Body of pancreas (tissue), 4 donors: ENCODE results near the gene RAX2. TPM values are rescaled to one million over a fixed set of nuclear protein-coding genes. Genes with fewer than 3 reads are reported as not detected.

Source experiments
- ATAC-seq: fragments of 150-250 bp; one replicate; pipeline ENCODE4 v1.9.1; 2016
- DNase-seq, 4 donors: peaks; one replicate each; pipeline ENCODE4 v3.0.0-alpha.2; 2019
- H3K27ac ChIP-seq, 4 donors: fragments of 200-600 bp; sonication (generic); 1 replicate in 3 of 4; 2 replicates in 1 of 4; pipeline versions ENCODE4 v1.5.1 to v1.6.1; 2016 to 2019; ENCODE audit warnings: mild to moderate bottlenecking in 1 of 4, mixed read lengths in 1 of 4, moderate library complexity in 1 of 4
- H3K27me3 ChIP-seq, 2 donors: fragments of 200-600 bp; sonication (generic); one replicate each; pipeline ENCODE4 v1.6.0; 2016; ENCODE audit warnings: mild to moderate bottlenecking in 1 of 2
- H3K36me3 ChIP-seq, 2 donors: fragments of 200-600 bp; sonication (generic); replicated peaks in 1 of 2; 2 replicates each; pipeline ENCODE4 v1.5.1; 2016; ENCODE audit warnings: low read depth in 2 of 2; ENCODE audit not compliant: insufficient read depth in 1 of 2
- H3K4me1 ChIP-seq: fragments of 200-600 bp; sonication (generic); one replicate; pipeline ENCODE4 v1.6.0; 2016
- H3K4me3 ChIP-seq, 2 donors: fragments of 200-600 bp; sonication (generic); 1 replicate in 1 of 2; 2 replicates in 1 of 2; pipeline ENCODE4 v1.5.1; 2016 to 2019
- H3K9me3 ChIP-seq, 3 donors: fragments of 200-600 bp; sonication (generic); 1 replicate in 2 of 3; 2 replicates in 1 of 3; pipeline ENCODE4 v1.5.1; 2016
- CTCF ChIP-seq, 7 experiments: fragments of 450-650 bp in 4 of 7; fragments of 200-600 bp in 3 of 7; sonication (generic) in 3 of 7; IDR thresholded peaks; one replicate each; pipeline ENCODE4 v1.5.1; 2016 to 2019; ENCODE audit warnings: antibody characterized with exemption in 7 of 7
- POLR2A ChIP-seq, 3 donors: fragments of 450-650 bp; IDR thresholded peaks; one replicate each; pipeline ENCODE4 v1.6.1; 2016; ENCODE audit warnings: antibody characterized with exemption in 3 of 3, mild to moderate bottlenecking in 2 of 3
- WGBS, 2 donors: methylation state at CpG; one replicate each; pipeline ENCODE4 v1.1.5; 2017; 5-methylcytosine and 5-hydroxymethylcytosine counted together
- intact Hi-C: fragments of 100-400 bp; cut with DNase I; formaldehyde crosslinking; loops from one replicate; pipeline ENCODE4 v1.15.1; 2023
- total RNA-seq, 2 donors: library from RNA; depleted of rRNA; stranded (reverse); fragments of >200 nt; gene quantifications; one replicate each; pipeline ENCODE4 v1.1.0, GENCODE V29; 2016

Gene RAX2
- total RNA-seq, 2 donors from 2014 or later, result not detected

DNA sequence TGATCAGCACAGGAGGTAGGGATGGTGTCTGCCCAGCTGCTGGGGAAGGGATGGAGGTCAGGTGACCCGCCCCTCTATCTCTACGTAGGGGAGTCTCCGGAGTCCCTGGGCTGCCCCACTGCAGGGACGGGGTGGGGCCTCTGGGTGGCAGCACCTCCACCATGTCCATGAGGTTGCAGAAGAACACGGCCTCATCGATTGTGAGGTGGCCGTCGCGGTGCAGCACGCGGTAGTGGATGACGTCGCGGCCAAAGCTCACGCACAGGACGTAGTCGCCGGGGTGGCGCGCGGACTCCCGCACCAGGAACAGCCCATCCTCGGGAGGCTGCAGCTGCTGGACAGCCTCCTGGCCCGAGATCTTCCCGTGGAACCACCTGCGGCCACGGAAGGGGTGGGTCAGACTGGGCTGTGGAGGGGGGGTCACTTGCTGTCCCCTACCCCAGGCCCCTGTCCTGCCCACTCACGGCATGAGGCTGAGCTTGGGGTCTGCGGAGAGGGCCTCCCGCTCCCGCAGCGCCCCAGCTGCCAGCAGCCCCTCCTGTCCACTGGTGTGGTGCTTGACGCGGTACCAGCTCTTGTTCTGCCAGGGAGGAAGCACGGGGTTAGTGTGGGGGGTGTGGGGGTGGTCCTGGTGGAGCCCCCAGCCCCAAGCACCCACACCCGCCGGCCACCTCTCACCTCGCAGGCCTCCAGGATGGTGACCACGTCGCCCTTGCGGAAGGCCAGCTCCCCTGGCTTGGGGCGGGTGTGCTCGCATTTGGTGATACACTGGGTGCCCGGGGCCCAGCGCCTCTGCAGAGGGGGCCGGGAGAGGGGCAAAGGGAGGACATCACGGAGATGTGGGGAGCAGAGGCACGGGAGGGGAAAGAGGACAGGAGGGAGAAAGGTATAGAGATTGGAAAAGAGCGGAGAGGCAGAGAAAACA, 11.9 kb upstream of the RAX2 start:
- no peak for TF ChIP-seq CTCF (IDR thresholded peaks at IDR 0.05)
- no peak for TF ChIP-seq POLR2A (IDR thresholded peaks at IDR 0.05)
- Histone ChIP-seq H3K4me3 (no peak overlapping the region), H3K27ac (no peak overlapping the region), H3K9me3 (peaks cover 0 to 23% (median 6%) of the 10 kb centered on the region in 3 donors), H3K36me3 (no peaks in the 10 kb centered on the region), H3K4me1 (peaks cover 5% of the 10 kb centered on the region), H3K27me3 (no peaks in the 10 kb centered on the region)
- intact Hi-C loops, result no loop called here
- ATAC-seq (no peak), DNase-seq (no peak)
- WGBS, 2 donors, result 77% methylated on average over 13 to 44 of the region's 49 CpGs

DNA sequence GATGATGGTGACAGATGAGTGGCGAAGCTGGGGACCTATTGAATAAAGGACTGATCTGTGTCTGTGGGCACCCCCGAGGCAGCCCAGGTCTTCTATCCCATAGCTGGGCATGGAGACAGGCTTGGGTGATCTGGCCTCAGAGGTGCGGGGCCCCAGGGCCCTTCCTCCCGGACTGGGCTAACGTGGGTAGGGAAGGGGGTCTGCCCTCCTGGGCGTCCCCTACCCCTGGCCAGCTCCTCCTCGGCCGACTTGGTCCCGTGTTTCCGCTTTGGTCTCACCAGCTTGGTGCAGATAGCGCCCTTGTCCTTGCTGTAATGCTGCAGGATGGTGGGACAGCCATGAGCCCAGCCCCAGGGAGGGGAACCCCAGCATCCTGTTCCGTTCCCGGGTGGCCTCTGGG, 10.9 kb upstream of the RAX2 start:
- Histone ChIP-seq H3K36me3 (no peaks in the 10 kb centered on the region), H3K27me3 (no peaks in the 10 kb centered on the region), H3K9me3 (peaks cover 0 to 23% (median 6%) of the 10 kb centered on the region in 3 donors), H3K4me1 (peaks cover 5% of the 10 kb centered on the region), H3K4me3 (no peak overlapping the region), H3K27ac (no peak overlapping the region)
- WGBS, 2 donors, result 94 to 97% methylated on average over 7 to 9 of the region's 13 CpGs
- intact Hi-C loops, result no loop called here
- TF ChIP-seq POLR2A (IDR thresholded peaks at IDR 0.05) (no peak), CTCF (IDR thresholded peaks at IDR 0.05) (no peak)
- ATAC-seq (no peak), DNase-seq (no peak)

GRCh38 chr19:3782330-3782729, 10.3 kb upstream of the RAX2 start:
- Histone ChIP-seq H3K27ac (no peak overlapping the region), H3K4me3 (no peak overlapping the region), H3K36me3 (no peaks in the 10 kb centered on the region), H3K27me3 (no peaks in the 10 kb centered on the region), H3K4me1 (peaks cover 5% of the 10 kb centered on the region), H3K9me3 (peaks cover 0 to 23% (median 6%) of the 10 kb centered on the region in 3 donors)
- intact Hi-C loops, result no loop called here
- 88% methylated on average over 1 of the region's 1 CpG for WGBS, 2 donors
- no peak for TF ChIP-seq POLR2A (IDR thresholded peaks at IDR 0.05)
- TF ChIP-seq CTCF (IDR thresholded peaks at IDR 0.05), result no peak
- ATAC-seq, result no peak
- no peak for DNase-seq

- Histone ChIP-seq H3K27ac (no peak overlapping the region), H3K4me3 (no peak overlapping the region), H3K9me3 (peaks cover 0 to 23% (median 6%) of the 10 kb centered on the region in 3 donors), H3K4me1 (peaks cover 5% of the 10 kb centered on the region), H3K27me3 (no peaks in the 10 kb centered on the region), H3K36me3 (no peaks in the 10 kb centered on the region)
- TF ChIP-seq CTCF (IDR thresholded peaks at IDR 0.05) (no peak), POLR2A (IDR thresholded peaks at IDR 0.05) (no peak)
- WGBS, 2 donors, result 96 to 97% methylated on average over 2 of the region's 2 CpGs
- DNase-seq (no peak), ATAC-seq (no peak)
- intact Hi-C loops, result no loop called here
Observed at GRCh38 chr19:3781603-3782002, 9.6 kb upstream of the RAX2 start.
